ENCODE data around the gene CCNI2.
A peak's percentile ranks its signal among the peaks of the same experiment; 100 is the strongest.
"Not testable (repeated sequence)": the region's sequence is repeated elsewhere in the genome, so short reads cannot be mapped to it uniquely, and the experiment has no call there.

The CCNI2 gene

DNA sequence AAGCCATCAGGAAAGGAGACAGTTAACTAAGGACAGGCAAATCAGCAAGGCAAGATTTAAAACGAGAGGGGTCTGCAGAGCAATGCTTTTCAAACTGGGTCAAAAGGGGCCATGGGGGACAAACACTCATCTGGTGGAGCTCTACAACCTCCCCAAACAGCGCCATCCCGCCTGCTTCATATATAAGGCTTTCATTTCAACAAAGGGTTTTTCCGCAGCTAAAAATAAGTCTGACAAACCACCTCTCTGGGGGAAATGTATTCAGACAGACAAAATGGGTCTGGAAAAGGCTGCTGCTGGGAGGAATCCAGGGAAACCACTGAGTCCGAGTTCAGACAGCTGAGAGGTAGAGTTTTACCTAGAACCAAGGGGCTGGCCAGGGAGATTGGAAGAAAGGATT, 38.1 kb downstream of the CCNI2 start:
- no peak for DNase-seq

GRCh38 chr5:132785864-132786263, 38.6 kb downstream of the CCNI2 start:
- no peak for DNase-seq

- DNase-seq: no peak
Observed at GRCh38 chr5:132787076-132787475, 39.9 kb downstream of the CCNI2 start.

DNA sequence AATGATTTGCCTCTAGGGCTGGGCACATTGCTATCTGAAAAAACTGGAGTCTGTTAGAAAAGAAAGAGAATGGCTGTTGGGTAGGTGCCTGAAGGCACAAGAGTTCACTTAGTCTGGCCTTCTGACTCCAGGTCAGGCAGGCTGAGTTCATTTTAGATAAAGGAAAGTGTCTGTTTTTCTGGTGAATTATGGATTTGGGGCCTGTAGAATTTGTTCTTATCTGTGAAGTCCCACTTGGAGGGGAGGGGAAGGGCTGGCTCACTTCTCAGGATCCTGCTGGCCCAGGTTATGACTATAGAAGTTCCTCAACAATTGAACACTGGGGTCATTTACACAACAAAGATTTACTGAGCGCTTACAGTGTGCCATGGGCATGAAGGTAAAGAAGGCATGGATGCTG, 41.3 kb downstream of the CCNI2 start:
- DNase-seq: peak; percentile 20

DNA sequence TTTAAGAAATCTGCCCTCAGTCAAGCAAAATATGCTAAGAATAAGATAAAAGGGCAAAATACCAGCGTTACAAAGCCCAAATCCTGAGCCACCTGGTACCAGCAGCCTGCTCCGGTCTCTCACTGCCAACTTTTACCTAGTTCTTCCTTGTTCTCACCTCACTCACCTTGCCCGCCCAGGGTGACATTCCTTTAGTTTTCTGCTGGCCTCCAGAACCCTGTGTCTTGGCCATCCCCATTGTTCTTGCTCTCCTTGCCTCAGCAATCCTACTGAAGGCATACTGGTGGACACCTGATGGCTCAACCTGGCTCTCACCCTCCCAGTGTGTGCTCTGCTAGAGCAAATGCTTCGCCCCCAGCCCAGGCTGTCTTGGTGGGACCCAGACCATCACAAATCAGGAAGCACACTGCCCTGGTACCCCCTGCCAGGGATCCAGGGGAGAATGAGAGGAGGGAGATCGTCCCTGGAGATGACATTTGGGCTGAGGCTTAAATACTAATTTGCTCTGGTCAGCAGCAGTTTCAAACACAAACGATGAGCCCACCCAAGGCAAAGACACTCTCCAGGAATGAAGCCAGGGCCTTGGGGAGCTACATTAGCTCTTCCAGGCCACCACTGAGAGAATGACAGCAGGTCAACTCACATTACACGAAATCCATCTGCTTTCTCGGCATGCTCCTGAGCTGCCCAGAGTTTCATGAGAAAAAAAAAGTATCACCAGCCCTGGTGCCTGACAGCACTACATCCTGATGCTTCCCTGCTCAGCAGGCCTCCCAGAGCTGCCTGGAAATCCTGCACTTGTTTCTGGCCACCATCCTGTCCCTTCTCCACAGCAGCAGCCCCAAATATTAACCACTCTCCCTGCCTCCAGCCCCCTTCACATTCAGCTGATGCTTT, 42.0 kb downstream of the CCNI2 start:
- no peak for DNase-seq

- no peak for DNase-seq
Observed at GRCh38 chr5:132790201-132790865, 43.1 kb downstream of the CCNI2 start.

- no peak for DNase-seq
Observed at GRCh38 chr5:132791026-132791425, 43.8 kb downstream of the CCNI2 start.

GRCh38 chr5:132797651-132798050, 50.4 kb downstream of the CCNI2 start:
- no peak for DNase-seq

DNA sequence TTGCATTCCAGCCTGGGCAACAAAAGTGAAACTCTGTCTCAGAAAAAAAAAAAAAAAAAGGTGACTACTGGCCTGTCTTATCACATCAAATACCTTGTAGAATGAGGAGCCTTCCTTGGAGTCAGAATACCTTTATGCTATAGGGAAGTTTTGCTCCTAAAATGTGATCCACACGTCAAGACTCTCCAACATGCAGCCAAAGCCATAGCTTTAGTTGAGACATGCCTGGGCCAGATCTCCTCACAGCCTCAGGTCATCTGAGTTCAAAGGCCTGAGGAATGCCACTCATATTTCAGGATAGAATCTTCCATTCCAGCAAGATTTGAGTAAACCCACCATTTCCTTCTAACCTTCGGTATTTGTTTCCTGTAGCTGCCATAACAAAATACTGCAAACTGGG, 52.2 kb downstream of the CCNI2 start:
- no peak for DNase-seq

GRCh38 chr5:132800545-132800944, 53.3 kb downstream of the CCNI2 start:
- DNase-seq: no peak

GRCh38 chr5:132802044-132802684, 54.9 kb downstream of the CCNI2 start:
- DNase-seq: no peak

- DNase-seq: not testable (repeated sequence)
Observed at GRCh38 chr5:132802685-132803066, 55.5 kb downstream of the CCNI2 start.
